Panc1 (cell line): Measurements from ENCODE around the gene MAS1L.

Experiments used
- CTCF ChIP-seq: fragments of 450-650 bp; IDR thresholded peaks from 2 replicates; pipeline ENCODE4 v1.5.1; 2017; ENCODE audit warnings: mild to moderate bottlenecking
- POLR2AphosphoS5 ChIP-seq: IDR thresholded peaks from 2 replicates; pipeline ENCODE4 v1.6.1; 2012; ENCODE audit warnings: mild to moderate bottlenecking, low read depth, low read length, moderate library complexity
- REST ChIP-seq, 2 experiments: IDR thresholded peaks; 2 replicates each; pipeline ENCODE4 v1.6.1; 2011 to 2012; ENCODE audit warnings: low read depth in 2 of 2, control low read depth in 1 of 2, low read length in 1 of 2, mild to moderate bottlenecking in 1 of 2, moderate library complexity in 1 of 2; ENCODE audit not compliant: insufficient read depth in 1 of 2

GRCh38 chr6:29478740-29479139, 9.0 kb downstream of the MAS1L start:
- TF ChIP-seq CTCF (no peak), POLR2AphosphoS5 (no peak), REST (IDR thresholded peaks at IDR 0.05; ENCODE audit: insufficient read depth in 1 of 2, low read depth in 2 of 2, low read length in 1 of 2) (no peak)
